BJ (cell line): ENCODE data around the gene RAB3B. TPM values are rescaled to one million over a fixed set of nuclear protein-coding genes. Genes with fewer than 3 reads are reported as not detected.

Experiments used
- CTCF ChIA-PET: fragments of 350-600 bp; formaldehyde crosslinking; extraction: SDS; loops from one replicate; lab custom pipeline; 2021; ENCODE audit warnings: antibody characterized with exemption, inconsistent platforms; lab: Yijun Ruan, JAX
- POLR2A ChIA-PET: fragments of 300-600 bp; sonication (Branson Sonifier 250); formaldehyde crosslinking; extraction: SDS; loops from one replicate; lab custom pipeline; 2021; ENCODE audit warnings: antibody characterized with exemption; lab: Charles Lee
- DNase-seq: peaks from one replicate; pipeline ENCODE4 v3.0.0-alpha.2; 2011; ENCODE audit warnings: low read depth
- H3K27me3 ChIP-seq: 2 replicates; pipeline ENCODE4 v1.6.0; 2011; ENCODE audit warnings: low read length; ENCODE audit not compliant: control insufficient read depth, insufficient read depth
- H3K36me3 ChIP-seq: 2 replicates; pipeline ENCODE4 v1.5.1; 2011; ENCODE audit warnings: low read length; ENCODE audit not compliant: control insufficient read depth, insufficient read depth
- H3K4me3 ChIP-seq: 2 replicates; pipeline ENCODE4 v1.5.1; 2011; ENCODE audit warnings: low read depth, mild to moderate bottlenecking, control low read depth, low read length
- CTCF ChIP-seq: IDR thresholded peaks from 2 replicates; pipeline ENCODE4 v1.5.1; 2011; ENCODE audit warnings: low read depth, mild to moderate bottlenecking, control low read depth, inconsistent platforms, low read length, moderate library complexity; ENCODE audit not compliant: insufficient read depth
- polyA plus RNA-seq: library from polyadenylated mRNA; depleted of rRNA; stranded (reverse); fragments of >200 nt; gene quantifications from 2 replicates; pipeline ENCODE4 v1.2.3, GENCODE V29; 2011

The RAB3B gene
- polyA plus RNA-seq, 1 experiment = 27.4 TPM

GRCh38 chr1:51870603-51871350 lies 119.7 kb downstream of the RAB3B start:
- CTCF ChIA-PET = no interaction called here
- no peak for TF ChIP-seq CTCF
- no peaks in the 10 kb centered on the region; the same call in 1 of the 2 replicates for H3K36me3 ChIP-seq
- DNase-seq = no peak
- H3K27me3 ChIP-seq = no peaks in the 10 kb centered on the region
- no peak overlapping the region for H3K4me3 ChIP-seq
- POLR2A ChIA-PET = no interaction called here

GRCh38 chr1:51867479-51868232 lies 122.8 kb downstream of the RAB3B start:
- no peak for TF ChIP-seq CTCF
- CTCF ChIA-PET = no interaction called here
- POLR2A ChIA-PET = no interaction called here
- no peaks in the 10 kb centered on the region for H3K27me3 ChIP-seq
- DNase-seq = no peak
- H3K36me3 ChIP-seq = no peaks in the 10 kb centered on the region
- H3K4me3 ChIP-seq = no peak overlapping the region

GRCh38 chr1:51863384-51863783 lies 127.1 kb downstream of the RAB3B start:
- H3K27me3 ChIP-seq = no peaks in the 10 kb centered on the region
- DNase-seq = no peak
- no peaks in the 10 kb centered on the region for H3K36me3 ChIP-seq
- no peak overlapping the region for H3K4me3 ChIP-seq
- ChIA-PET POLR2A (no interaction called here), CTCF (interaction anchor here (1.1 kb wide), 1 partner anchor 53 kb away, joined by 3 read pairs; no protein-coding TSS in a partner anchor)
- TF ChIP-seq CTCF = no peak

- POLR2A ChIA-PET = no interaction called here
- CTCF ChIA-PET = interaction anchor here (0.5 kb wide), 1 partner anchor 96 kb away, joined by 3 read pairs; no protein-coding TSS in a partner anchor
- no peak for TF ChIP-seq CTCF
- Histone ChIP-seq H3K4me3 (no peak overlapping the region), H3K27me3 (no peaks in the 10 kb centered on the region), H3K36me3 (no peaks in the 10 kb centered on the region)
- no peak for DNase-seq
Measured at GRCh38 chr1:51861669-51862068, 128.8 kb downstream of the RAB3B start.

- no peak for TF ChIP-seq CTCF
- Histone ChIP-seq H3K4me3 (no peak overlapping the region), H3K27me3 (no peaks in the 10 kb centered on the region), H3K36me3 (no peaks in the 10 kb centered on the region)
- ChIA-PET CTCF (no interaction called here), POLR2A (no interaction called here)
- DNase-seq = no peak
Measured at GRCh38 chr1:51859735-51860134, 130.8 kb downstream of the RAB3B start.
